ENCODE data around the gene SPPL2B.
"Not testable (repeated sequence)": the region's sequence is repeated elsewhere in the genome, so short reads cannot be mapped to it uniquely, and the experiment has no call there.

DNA sequence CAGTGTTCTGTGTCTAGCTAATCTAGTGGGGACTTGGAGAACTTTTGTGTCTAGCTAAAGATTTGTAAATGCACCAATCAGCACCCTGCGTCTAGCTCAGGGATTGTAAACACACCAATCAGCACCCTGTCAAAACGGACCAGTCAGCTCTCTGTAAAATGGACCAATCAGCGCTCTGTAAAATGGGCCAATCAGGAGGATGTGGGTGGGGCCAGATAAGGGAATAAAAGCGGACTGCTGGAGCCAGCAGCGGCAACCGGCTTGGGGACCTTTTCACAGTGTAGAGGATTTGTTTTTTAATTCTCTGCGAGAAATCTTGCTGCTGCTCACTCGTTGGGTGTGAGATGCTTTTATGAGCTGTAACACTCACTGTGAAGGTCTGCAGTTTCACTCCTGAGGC is 64.4 kb downstream of the SPPL2B start:
- TF ChIP-seq, protein P1, sequence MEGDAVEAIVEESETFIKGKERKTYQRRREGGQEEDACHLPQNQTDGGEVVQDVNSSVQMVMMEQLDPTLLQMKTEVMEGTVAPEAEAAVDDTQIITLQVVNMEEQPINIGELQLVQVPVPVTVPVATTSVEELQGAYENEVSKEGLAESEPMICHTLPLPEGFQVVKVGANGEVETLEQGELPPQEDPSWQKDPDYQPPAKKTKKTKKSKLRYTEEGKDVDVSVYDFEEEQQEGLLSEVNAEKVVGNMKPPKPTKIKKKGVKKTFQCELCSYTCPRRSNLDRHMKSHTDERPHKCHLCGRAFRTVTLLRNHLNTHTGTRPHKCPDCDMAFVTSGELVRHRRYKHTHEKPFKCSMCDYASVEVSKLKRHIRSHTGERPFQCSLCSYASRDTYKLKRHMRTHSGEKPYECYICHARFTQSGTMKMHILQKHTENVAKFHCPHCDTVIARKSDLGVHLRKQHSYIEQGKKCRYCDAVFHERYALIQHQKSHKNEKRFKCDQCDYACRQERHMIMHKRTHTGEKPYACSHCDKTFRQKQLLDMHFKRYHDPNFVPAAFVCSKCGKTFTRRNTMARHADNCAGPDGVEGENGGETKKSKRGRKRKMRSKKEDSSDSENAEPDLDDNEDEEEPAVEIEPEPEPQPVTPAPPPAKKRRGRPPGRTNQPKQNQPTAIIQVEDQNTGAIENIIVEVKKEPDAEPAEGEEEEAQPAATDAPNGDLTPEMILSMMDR (IDR thresholded peaks at IDR 0.05; ENCODE audit: low read depth, low read length, missing input control), result not testable (repeated sequence)
- TF ChIP-seq EGR1 (IDR thresholded peaks at IDR 0.05; ENCODE audit: low read depth in 2 of 2); SP1 (IDR thresholded peaks at IDR 0.05); RAD21 (IDR thresholded peaks at IDR 0.05); JUND (IDR thresholded peaks at IDR 0.05); NR2F2 (IDR thresholded peaks at IDR 0.05); ATF3 (IDR thresholded peaks at IDR 0.05); RXRA (IDR thresholded peaks at IDR 0.05); REST (IDR thresholded peaks at IDR 0.05): not testable (repeated sequence)
- TF ChIP-seq, protein P2, sequence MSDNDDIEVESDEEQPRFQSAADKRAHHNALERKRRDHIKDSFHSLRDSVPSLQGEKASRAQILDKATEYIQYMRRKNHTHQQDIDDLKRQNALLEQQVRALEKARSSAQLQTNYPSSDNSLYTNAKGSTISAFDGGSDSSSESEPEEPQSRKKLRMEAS (IDR thresholded peaks at IDR 0.05), result not testable (repeated sequence)

Data from liver (tissue), 3 donors.